Activated CD8-positive, alpha-beta memory T cell treated with anti-CD3 and anti-CD28 coated beads for 24 hours (primary cell): ENCODE data around the gene DHX30.
"Not testable (repeated sequence)": the region's sequence is repeated elsewhere in the genome, so short reads cannot be mapped to it uniquely, and the experiment has no call there.

Experiments used
- DNase-seq: peaks from one replicate; pipeline ENCODE4 v3.0.0-alpha.2; 2020

The DHX30 gene, protein sequence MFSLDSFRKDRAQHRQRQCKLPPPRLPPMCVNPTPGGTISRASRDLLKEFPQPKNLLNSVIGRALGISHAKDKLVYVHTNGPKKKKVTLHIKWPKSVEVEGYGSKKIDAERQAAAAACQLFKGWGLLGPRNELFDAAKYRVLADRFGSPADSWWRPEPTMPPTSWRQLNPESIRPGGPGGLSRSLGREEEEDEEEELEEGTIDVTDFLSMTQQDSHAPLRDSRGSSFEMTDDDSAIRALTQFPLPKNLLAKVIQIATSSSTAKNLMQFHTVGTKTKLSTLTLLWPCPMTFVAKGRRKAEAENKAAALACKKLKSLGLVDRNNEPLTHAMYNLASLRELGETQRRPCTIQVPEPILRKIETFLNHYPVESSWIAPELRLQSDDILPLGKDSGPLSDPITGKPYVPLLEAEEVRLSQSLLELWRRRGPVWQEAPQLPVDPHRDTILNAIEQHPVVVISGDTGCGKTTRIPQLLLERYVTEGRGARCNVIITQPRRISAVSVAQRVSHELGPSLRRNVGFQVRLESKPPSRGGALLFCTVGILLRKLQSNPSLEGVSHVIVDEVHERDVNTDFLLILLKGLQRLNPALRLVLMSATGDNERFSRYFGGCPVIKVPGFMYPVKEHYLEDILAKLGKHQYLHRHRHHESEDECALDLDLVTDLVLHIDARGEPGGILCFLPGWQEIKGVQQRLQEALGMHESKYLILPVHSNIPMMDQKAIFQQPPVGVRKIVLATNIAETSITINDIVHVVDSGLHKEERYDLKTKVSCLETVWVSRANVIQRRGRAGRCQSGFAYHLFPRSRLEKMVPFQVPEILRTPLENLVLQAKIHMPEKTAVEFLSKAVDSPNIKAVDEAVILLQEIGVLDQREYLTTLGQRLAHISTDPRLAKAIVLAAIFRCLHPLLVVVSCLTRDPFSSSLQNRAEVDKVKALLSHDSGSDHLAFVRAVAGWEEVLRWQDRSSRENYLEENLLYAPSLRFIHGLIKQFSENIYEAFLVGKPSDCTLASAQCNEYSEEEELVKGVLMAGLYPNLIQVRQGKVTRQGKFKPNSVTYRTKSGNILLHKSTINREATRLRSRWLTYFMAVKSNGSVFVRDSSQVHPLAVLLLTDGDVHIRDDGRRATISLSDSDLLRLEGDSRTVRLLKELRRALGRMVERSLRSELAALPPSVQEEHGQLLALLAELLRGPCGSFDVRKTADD

DNA sequence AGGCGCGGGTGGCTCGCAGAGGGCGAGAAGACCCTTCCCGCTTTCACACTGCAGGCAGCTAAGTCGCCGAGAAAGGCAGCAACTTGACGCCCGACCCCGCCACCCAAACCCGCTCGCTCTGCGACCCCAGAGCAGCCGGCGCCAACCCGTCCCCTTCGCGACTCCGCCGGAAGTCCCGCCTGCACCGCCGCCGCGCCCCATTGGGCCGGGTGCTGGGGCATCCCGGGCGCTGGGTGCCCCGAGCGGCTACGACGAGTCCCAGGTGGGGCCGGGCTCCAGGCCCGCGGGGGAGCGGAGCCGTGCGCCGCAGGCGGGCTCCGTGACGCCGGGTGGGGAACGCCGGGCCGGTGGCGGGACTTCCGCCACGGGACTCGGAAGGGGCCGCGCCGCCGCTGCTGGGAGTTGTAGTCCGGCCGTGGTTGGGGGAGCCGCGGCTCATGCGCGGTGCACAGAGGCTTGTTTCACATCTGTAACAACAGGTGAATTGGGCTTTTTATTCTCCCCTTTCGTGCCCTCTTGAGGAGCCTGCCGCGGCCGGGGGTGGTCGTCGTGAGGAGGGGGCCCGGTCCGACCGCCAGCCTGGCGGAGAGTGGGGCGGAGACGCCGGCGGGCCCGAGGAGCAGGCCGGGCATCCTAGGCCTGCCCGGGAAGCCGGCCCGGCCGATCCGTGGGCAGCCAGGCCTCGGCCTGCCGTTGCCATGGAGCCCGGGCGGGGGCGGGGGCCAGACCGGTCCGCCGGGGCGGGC is at the start of gene DHX30:
DHX30 (plus strand) TSS at position 405 of the 746 bp plus-strand sequence. CDS start 7,546 bp downstream, outside the sequence.
- DNase-seq = peak; percentile 93

DNA sequence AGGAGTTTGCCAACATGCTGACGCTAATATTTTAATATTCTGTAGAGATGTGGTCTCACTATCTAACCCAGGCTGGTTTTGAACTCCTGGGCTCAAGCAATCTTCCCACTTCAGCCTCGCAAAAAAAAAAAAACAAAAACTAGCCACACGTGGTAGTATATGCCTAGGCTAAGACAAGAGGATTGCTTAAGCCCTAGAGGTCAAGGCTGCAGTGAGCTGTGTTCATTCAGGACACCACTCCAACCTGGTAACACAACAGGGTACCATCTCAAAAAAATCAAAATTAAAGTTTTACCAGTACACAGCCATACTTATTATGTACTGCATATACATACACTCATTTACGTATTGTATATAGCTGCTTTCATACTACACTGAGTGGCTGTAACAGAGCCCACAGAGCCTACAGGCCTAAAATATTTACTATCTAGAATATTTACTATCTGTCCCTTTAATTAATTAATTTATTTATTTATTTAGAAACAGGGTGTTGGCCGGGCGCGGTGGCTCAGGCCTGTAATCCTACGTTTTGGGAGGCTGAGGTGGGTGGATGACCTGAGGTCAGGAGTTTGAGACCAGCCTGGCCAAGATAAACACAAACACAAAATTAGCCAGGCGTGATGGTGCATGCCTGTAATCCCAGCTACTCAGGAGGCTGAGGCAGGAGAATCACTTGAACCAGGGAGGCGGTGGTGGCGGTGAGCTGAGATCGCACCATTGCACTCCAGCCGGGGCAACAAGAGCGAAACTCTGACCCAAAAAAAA is 44.5 kb upstream of the DHX30 start:
- no peak for DNase-seq

DNA sequence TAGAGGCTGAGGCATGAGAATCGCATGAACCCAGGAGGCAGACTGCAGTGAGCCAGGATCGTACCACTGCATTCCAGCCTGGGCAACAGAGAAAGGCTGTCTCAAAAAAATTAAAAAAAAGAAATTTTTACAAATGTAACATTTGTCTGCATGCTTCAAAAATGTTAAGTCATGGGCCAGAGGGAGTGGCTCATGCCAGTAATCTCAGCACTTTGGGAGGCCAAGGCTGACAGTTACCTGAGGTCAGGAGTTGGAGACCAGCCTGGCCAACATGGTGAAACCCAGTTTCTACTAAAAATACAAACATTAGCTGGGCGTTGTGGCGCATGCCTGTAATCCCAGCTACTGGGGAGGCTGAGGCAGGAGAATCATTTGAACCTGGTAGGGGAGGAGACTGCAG is 42.7 kb upstream of the DHX30 start:
- DNase-seq = not testable (repeated sequence)

- DNase-seq = no peak
Observed at GRCh38 chr3:47761046-47761445, 41.9 kb upstream of the DHX30 start.

- no peak for DNase-seq
Observed at GRCh38 chr3:47762233-47762632, 40.7 kb upstream of the DHX30 start.

DNA sequence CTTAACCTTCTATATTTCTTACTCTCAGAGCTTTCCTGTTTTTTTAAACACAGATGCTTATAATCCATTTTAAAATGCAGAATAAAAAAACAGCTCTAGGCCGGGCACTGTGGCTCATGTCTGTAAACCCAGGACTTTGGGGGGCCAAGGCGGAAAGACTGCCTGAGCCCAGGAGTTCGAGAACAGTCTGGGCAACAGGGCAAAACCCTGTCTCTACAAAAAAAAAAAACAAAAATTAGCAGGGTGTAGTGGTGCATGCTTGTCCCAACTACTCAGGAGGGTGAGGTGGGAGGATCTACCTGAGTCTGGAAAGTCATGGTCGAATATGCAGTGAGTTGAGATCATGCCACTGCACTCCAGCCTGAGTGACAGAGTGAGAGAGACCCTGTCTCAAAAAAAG is 36.8 kb upstream of the DHX30 start:
- no peak for DNase-seq

GRCh38 chr3:47772047-47772446 is 30.9 kb upstream of the DHX30 start:
- no peak for DNase-seq

GRCh38 chr3:47772788-47773187 is 30.1 kb upstream of the DHX30 start:
- DNase-seq = no peak

GRCh38 chr3:47778746-47779145 is 24.2 kb upstream of the DHX30 start:
- DNase-seq = no peak

GRCh38 chr3:47780741-47781684 is 21.9 kb upstream of the DHX30 start:
- DNase-seq = no peak

DNA sequence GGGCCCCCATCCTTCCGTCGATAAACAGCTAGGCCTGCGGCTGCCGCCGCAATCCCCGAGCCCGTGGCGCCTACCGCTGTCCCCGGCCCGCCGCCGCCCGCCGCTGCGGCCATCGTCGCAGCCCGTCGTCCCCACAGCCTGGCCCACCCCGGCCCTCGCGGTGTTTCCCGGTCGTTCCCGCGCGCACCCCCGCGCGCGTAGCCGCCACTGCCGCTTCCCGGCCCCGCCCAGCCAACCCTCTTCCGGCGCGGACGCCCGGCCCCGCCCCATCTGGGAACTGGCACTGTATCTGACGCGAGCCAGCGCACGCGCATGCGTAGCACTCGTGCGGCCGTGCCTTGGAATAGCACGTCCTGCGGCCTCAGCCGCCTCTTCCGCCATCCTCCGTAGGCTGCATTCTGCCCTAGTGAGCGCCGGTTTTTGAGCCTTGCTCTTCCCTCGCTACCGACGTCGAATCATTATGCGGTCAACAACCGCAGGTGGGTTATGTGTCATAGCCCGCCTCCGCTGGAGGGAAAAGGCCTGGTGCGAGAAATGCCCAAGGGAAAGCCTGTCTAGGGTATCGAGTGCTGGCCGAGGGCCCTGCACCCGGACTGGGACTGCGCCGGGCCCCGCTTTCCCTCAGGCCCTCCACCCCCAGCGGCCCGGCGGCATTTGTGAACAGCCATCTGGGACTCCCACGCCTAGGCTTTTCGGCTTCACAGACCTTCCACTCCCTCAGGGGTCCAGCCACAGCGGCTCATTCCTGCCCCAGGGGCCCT is 21.1 kb upstream of the DHX30 start, which contains the start of gene SMARCC1:
SMARCC1 (minus strand) TSS at position 209 of the 761 bp plus-strand sequence; CDS start at position 113, 96 bp downstream.
- peak; percentile 98 for DNase-seq

GRCh38 chr3:47782446-47783308 is 20.3 kb upstream of the DHX30 start:
- no peak for DNase-seq

DNA sequence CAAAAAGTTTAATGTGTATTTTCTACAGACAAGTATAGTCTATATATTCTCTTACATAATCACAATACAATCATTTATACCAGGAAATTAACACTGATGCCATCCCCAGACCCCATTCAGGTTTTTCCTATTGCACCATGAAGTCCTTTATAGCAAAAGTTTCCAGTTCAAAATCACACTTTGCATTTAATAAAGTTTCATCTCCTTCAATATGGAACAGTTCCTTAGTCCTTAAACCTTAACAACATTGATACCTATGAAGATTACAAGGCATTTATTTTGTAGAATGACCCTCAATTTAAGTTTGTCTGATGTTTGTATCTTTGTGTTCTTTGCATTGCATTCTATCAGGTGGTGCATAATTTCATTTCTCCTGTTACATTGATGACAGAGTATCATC is 19.3 kb upstream of the DHX30 start:
- no peak for DNase-seq

GRCh38 chr3:47791193-47791855 is 11.6 kb upstream of the DHX30 start:
- no peak for DNase-seq

GRCh38 chr3:47792699-47793098 is 10.2 kb upstream of the DHX30 start:
- DNase-seq = no peak

DNA sequence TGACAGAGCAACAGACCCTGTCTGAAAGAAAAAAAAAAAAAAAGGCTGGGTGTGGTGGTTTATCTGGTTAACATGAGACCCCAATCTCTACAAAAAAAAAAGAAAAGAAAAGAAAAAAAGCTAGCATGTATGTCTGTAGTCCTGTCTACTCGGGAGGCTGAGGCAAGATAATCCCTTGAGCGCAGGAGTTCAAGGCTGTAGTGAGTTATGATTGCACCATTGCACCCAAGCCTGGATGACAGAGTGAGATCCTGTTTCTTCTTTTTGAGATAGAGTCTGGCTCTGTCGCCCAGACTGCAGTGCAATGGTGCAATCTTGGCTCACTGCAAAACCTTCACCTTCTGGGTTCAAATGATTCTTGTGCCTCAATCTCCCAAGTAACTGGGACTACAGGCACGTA is 8.4 kb upstream of the DHX30 start:
- DNase-seq = no peak

DNA sequence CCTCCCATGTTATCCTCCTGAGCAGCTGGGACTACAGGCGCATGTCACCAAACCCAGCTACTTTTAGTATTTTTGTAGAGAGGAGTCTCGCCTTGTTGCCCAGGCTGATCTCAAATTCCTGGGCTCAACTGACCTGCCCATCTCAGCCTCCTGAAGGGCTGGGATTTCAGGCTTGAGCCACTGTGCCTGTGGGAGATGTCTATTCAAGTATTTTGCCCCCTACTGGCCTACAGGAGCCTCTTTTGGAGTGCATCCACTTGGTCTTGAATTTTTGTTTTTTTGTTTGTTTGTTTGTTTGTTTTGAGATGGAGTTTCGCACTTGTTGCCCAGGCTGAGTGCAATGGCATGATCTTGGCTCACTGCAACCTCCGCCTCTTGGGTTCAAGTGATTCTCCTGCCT is 3.2 kb upstream of the DHX30 start:
- DNase-seq = no peak

- no peak for DNase-seq
Observed at GRCh38 chr3:47803480-47804025, 615 bp downstream of the DHX30 start.
